ENCODE data around the gene ADAMTS16. TPM values are rescaled to one million over a fixed set of nuclear protein-coding genes. Genes with fewer than 3 reads are reported as not detected.

ADAMTS16 gene
- total and polyA plus RNA-seq, 2 donors from 2014 or later: 5.6 to 7.5 TPM

GRCh38 chr5:5294429-5294828 lies 154.3 kb downstream of the ADAMTS16 start:
- TF ChIP-seq CTCF (IDR thresholded peaks at IDR 0.05; ENCODE audit: borderline replicate concordance, extremely low read depth, insufficient read depth): no peak
- no peaks in the 10 kb centered on the region for H3K27me3 ChIP-seq (ENCODE audit: control insufficient read depth, insufficient read depth, low read length)
- peaks cover 0 to 4% (median 0%) of the 10 kb centered on the region in 3 donors for H3K9me3 ChIP-seq (ENCODE audit: control insufficient read depth in 2 of 3, insufficient read depth in 1 of 3, low read length in 3 of 3)
- peaks cover 0 to 8% (median 7%) of the 10 kb centered on the region in 3 donors for H3K4me1 ChIP-seq (ENCODE audit: control insufficient read depth in 2 of 3, insufficient read depth in 2 of 3, low read depth in 1 of 3, low read length in 3 of 3)
- no peak overlapping the region for H3K27ac ChIP-seq (ENCODE audit: low read depth in 2 of 2, low read length in 2 of 2)
- H3K9ac ChIP-seq (ENCODE audit: low read length in 3 of 3): no peak overlapping the region
- intact Hi-C loops (cut with DNase I): no loop called here
- H3K4me3 ChIP-seq (ENCODE audit: low read length in 3 of 3): no peak overlapping the region
- no peaks in the 10 kb centered on the region for H3K36me3 ChIP-seq (ENCODE audit: control insufficient read depth in 2 of 3, insufficient read depth in 3 of 3, low read length in 3 of 3)
- DNase-seq (no peak), FAIRE-seq (no peak)

- Histone ChIP-seq H3K27me3 (ENCODE audit: control insufficient read depth, insufficient read depth, low read length) (no peaks in the 10 kb centered on the region), H3K4me3 (ENCODE audit: low read length in 3 of 3) (no peak overlapping the region), H3K9me3 (ENCODE audit: control insufficient read depth in 2 of 3, insufficient read depth in 1 of 3, low read length in 3 of 3) (peaks cover 0 to 4% (median 0%) of the 10 kb centered on the region in 3 donors), H3K36me3 (ENCODE audit: control insufficient read depth in 2 of 3, insufficient read depth in 3 of 3, low read length in 3 of 3) (no peaks in the 10 kb centered on the region), H3K9ac (ENCODE audit: low read length in 3 of 3) (no peak overlapping the region), H3K27ac (ENCODE audit: low read depth in 2 of 2, low read length in 2 of 2) (no peak overlapping the region), H3K4me1 (ENCODE audit: control insufficient read depth in 2 of 3, insufficient read depth in 2 of 3, low read depth in 1 of 3, low read length in 3 of 3) (peaks cover 0 to 8% (median 7%) of the 10 kb centered on the region in 3 donors)
- DNase-seq (no peak), FAIRE-seq (no peak)
- intact Hi-C loops (cut with DNase I): no loop called here
- TF ChIP-seq CTCF (IDR thresholded peaks at IDR 0.05; ENCODE audit: borderline replicate concordance, extremely low read depth, insufficient read depth): no peak
Observed at GRCh38 chr5:5295351-5295750, 155.2 kb downstream of the ADAMTS16 start.

GRCh38 chr5:5296051-5296450 lies 155.9 kb downstream of the ADAMTS16 start:
- no peak for TF ChIP-seq CTCF (IDR thresholded peaks at IDR 0.05; ENCODE audit: borderline replicate concordance, extremely low read depth, insufficient read depth)
- H3K27me3 ChIP-seq (ENCODE audit: control insufficient read depth, insufficient read depth, low read length): no peaks in the 10 kb centered on the region
- H3K4me3 ChIP-seq (ENCODE audit: low read length in 3 of 3): no peak overlapping the region
- FAIRE-seq: no peak
- DNase-seq: no peak
- peaks cover 0 to 8% (median 7%) of the 10 kb centered on the region in 3 donors for H3K4me1 ChIP-seq (ENCODE audit: control insufficient read depth in 2 of 3, insufficient read depth in 2 of 3, low read depth in 1 of 3, low read length in 3 of 3)
- H3K9ac ChIP-seq (ENCODE audit: low read length in 3 of 3): no peak overlapping the region
- peaks cover 0 to 4% (median 0%) of the 10 kb centered on the region in 3 donors for H3K9me3 ChIP-seq (ENCODE audit: control insufficient read depth in 2 of 3, insufficient read depth in 1 of 3, low read length in 3 of 3)
- no peak overlapping the region for H3K27ac ChIP-seq (ENCODE audit: low read depth in 2 of 2, low read length in 2 of 2)
- no peaks in the 10 kb centered on the region for H3K36me3 ChIP-seq (ENCODE audit: control insufficient read depth in 2 of 3, insufficient read depth in 3 of 3, low read length in 3 of 3)
- intact Hi-C loops (cut with DNase I): no loop called here
